ENCODE results near the gene KCNIP4. TPM values are rescaled to one million over a fixed set of nuclear protein-coding genes. Genes with fewer than 3 reads are reported as not detected.

KCNIP4 gene
- total RNA-seq, 1 donor from 2014 or later = 6.2 TPM

GRCh38 chr4:21450331-21450730 is 498.2 kb downstream of the KCNIP4 start:
- Mint-ChIP-seq H3K27ac (no peak overlapping the region), H3K27me3 (peaks cover 6% of the 10 kb centered on the region), H3K9me3 (no peaks in the 10 kb centered on the region), H3K4me3 (no peak overlapping the region), H3K4me1 (ENCODE audit: unreplicated experiment) (no peaks in the 10 kb centered on the region), H3K36me3 (no peaks in the 10 kb centered on the region)
- TF ChIP-seq CTCF (conservative IDR thresholded peaks at IDR 0.05) = no peak
- DNase-seq (ENCODE audit: extremely low spot score, unreplicated experiment) = no peak

GRCh38 chr4:21447301-21448054 is 501.1 kb downstream of the KCNIP4 start:
- Mint-ChIP-seq H3K27ac (no peak overlapping the region), H3K27me3 (peaks cover 6% of the 10 kb centered on the region), H3K4me3 (no peak overlapping the region), H3K4me1 (ENCODE audit: unreplicated experiment) (no peaks in the 10 kb centered on the region), H3K9me3 (no peaks in the 10 kb centered on the region), H3K36me3 (no peaks in the 10 kb centered on the region)
- peak; percentile 53 for TF ChIP-seq CTCF (conservative IDR thresholded peaks at IDR 0.05)
- DNase-seq (ENCODE audit: extremely low spot score, unreplicated experiment) = no peak

- DNase-seq (ENCODE audit: extremely low spot score, unreplicated experiment) = no peak
- no peaks in the 10 kb centered on the region for H3K36me3 Mint-ChIP-seq
- no peak overlapping the region for H3K27ac Mint-ChIP-seq
- TF ChIP-seq CTCF (conservative IDR thresholded peaks at IDR 0.05) = no peak
- no peaks in the 10 kb centered on the region for H3K9me3 Mint-ChIP-seq
- peaks cover 4% of the 10 kb centered on the region for H3K27me3 Mint-ChIP-seq
- H3K4me3 Mint-ChIP-seq = no peak overlapping the region
- H3K4me1 Mint-ChIP-seq (ENCODE audit: unreplicated experiment) = no peaks in the 10 kb centered on the region
Observed at GRCh38 chr4:21420166-21420565, 528.4 kb downstream of the KCNIP4 start.

GRCh38 chr4:21415728-21416127 is 532.8 kb downstream of the KCNIP4 start:
- Mint-ChIP-seq H3K27ac (no peak overlapping the region), H3K4me1 (ENCODE audit: unreplicated experiment) (peaks cover 4% of the 10 kb centered on the region), H3K4me3 (no peak overlapping the region), H3K9me3 (no peaks in the 10 kb centered on the region), H3K27me3 (peaks cover 4% of the 10 kb centered on the region), H3K36me3 (no peaks in the 10 kb centered on the region)
- TF ChIP-seq CTCF (conservative IDR thresholded peaks at IDR 0.05) = no peak
- DNase-seq (ENCODE audit: extremely low spot score, unreplicated experiment) = no peak

- Mint-ChIP-seq H3K4me3 (no peak overlapping the region), H3K27me3 (peaks cover 4% of the 10 kb centered on the region), H3K4me1 (ENCODE audit: unreplicated experiment) (peaks cover 4% of the 10 kb centered on the region), H3K9me3 (no peaks in the 10 kb centered on the region), H3K27ac (no peak overlapping the region), H3K36me3 (no peaks in the 10 kb centered on the region)
- no peak for DNase-seq (ENCODE audit: extremely low spot score, unreplicated experiment)
- no peak for TF ChIP-seq CTCF (conservative IDR thresholded peaks at IDR 0.05)
Observed at GRCh38 chr4:21413807-21414370, 534.7 kb downstream of the KCNIP4 start.
